Measurements from ENCODE around the gene LGR5. TPM values are rescaled to one million over a fixed set of nuclear protein-coding genes. Genes with fewer than 3 reads are reported as not detected.

Gene LGR5
- total and polyA plus RNA-seq, 10 of the 15 experiments (the other 5 are each of a cell fraction or from before 2014, with no cell fraction given): 2.1 TPM; not detected in 9

- Histone ChIP-seq H3K4me1 (ENCODE audit: control insufficient read depth, insufficient read depth, low read length) (no peaks in the 10 kb centered on the region), H3K4me3 (no peak overlapping the region), H3K27me3 (replicated peaks in 1 of 2; ENCODE audit: control insufficient read depth in 2 of 2, insufficient read depth in 2 of 2, low read length in 1 of 2) (no peaks in the 10 kb centered on the region; a peak in 1 of 4 replicates), H2AFZ (ENCODE audit: control insufficient read depth, low read depth, low read length) (no peak overlapping the region), H3K9me3 (replicated peaks; ENCODE audit: control insufficient read depth, insufficient read depth, low read length) (no peaks in the 10 kb centered on the region), H3K9ac (ENCODE audit: control insufficient read depth, insufficient read depth, low read length) (no peak overlapping the region), H3K4me2 (ENCODE audit: control insufficient read depth, insufficient read depth) (no peak overlapping the region), H3K27ac (ENCODE audit: control insufficient read depth, insufficient read depth) (no peak overlapping the region), H3K36me3 (ENCODE audit: control insufficient read depth in 2 of 2, insufficient read depth in 2 of 2, low read length in 1 of 2) (no peaks in the 10 kb centered on the region), H3K79me2 (ENCODE audit: control insufficient read depth, insufficient read depth, low read length) (no peaks in the 10 kb centered on the region), H4K20me1 (ENCODE audit: control insufficient read depth, insufficient read depth) (no peaks in the 10 kb centered on the region)
- ChIA-PET RAD21 (ENCODE audit: unreplicated experiment) (no interaction called here), CTCF (interaction anchor here (0.6 kb wide), 1 partner anchor 48 kb away, joined by 3 read pairs; no protein-coding TSS in a partner anchor), POLR2A (no interaction called here), SMC1A (ENCODE audit: uncharacterized antibody, unreplicated experiment) (interaction anchor here (1.0 kb wide), 1 partner anchor 191 kb away, joined by 3 read pairs; no protein-coding TSS in a partner anchor)
- intact Hi-C loops (cut with micrococcal nuclease; ENCODE audit: unreplicated experiment): no loop called here
- no TSS peak for BruUV-seq (replicated peaks)
- 28% methylated on average over 4 of the region's 4 CpGs for WGBS (ENCODE audit: insufficient coverage, insufficient replicate concordance, low lambda C conversion rate, missing lambda C conversion rate)
- no peak for FAIRE-seq
- no peak for TF ChIP-seq CHD4 (IDR thresholded peaks at IDR 0.05)
- no peak for TF ChIP-seq NFXL1 (IDR thresholded peaks at IDR 0.05; ENCODE audit: borderline replicate concordance)
- no peak for TF ChIP-seq NR2C1 (IDR thresholded peaks at IDR 0.05)
- TF ChIP-seq MTA3 (IDR thresholded peaks at IDR 0.05; ENCODE audit: borderline replicate concordance, low read length): no peak
- no peak for TF ChIP-seq EP300 (IDR thresholded peaks at IDR 0.05; ENCODE audit: borderline replicate concordance in 1 of 2, control insufficient read depth in 1 of 2, low read depth in 2 of 2, low read length in 2 of 2)
- TF ChIP-seq MTA2 (IDR thresholded peaks at IDR 0.05; ENCODE audit: low read depth): no peak
- TF ChIP-seq NRF1 (conservative IDR thresholded peaks at IDR 0.05; ENCODE audit: low read depth, low read length): no peak
- no peak for TF ChIP-seq IKZF2 (IDR thresholded peaks at IDR 0.05)
- TF ChIP-seq ZSCAN29 (IDR thresholded peaks at IDR 0.05): no peak
- no peak for TF ChIP-seq ZNF217 (IDR thresholded peaks at IDR 0.05)
- TF ChIP-seq BCL3 (IDR thresholded peaks at IDR 0.05; ENCODE audit: borderline replicate concordance, insufficient read depth, low read depth, low read length, poor library complexity, severe bottlenecking): no peak
- TF ChIP-seq MEF2A (IDR thresholded peaks at IDR 0.05; ENCODE audit: insufficient read depth, low read depth, low read length): no peak
- TF ChIP-seq SREBF1 (IDR thresholded peaks at IDR 0.05; ENCODE audit: low read length): no peak
- TF ChIP-seq SUPT20H (IDR thresholded peaks at IDR 0.05; ENCODE audit: borderline replicate concordance, control insufficient read depth, low read depth, low read length): no peak
- TF ChIP-seq ZBTB33 (IDR thresholded peaks at IDR 0.05): no peak
- no peak for TF ChIP-seq MYB (IDR thresholded peaks at IDR 0.05; ENCODE audit: borderline replicate concordance, low read depth, low read length)
- DNase-seq (ENCODE audit: low read depth, low spot score): no peak
- in situ Hi-C loops (cut with MboI): no loop called here
- ATAC-seq: no peak
Observed at GRCh38 chr12:71556875-71557274, 117.3 kb downstream of the LGR5 start.

All from GM12878 (cell line).